GM18951 (cell line): ENCODE results near the gene NGRN.
"Not testable (repeated sequence)": the region's sequence is repeated elsewhere in the genome, so short reads cannot be mapped to it uniquely, and the experiment has no call there.

Experiments used
- POLR2A ChIP-seq: IDR thresholded peaks from 4 replicates; pipeline ENCODE4 v1.6.1; 2011; ENCODE audit warnings: mild to moderate bottlenecking; ENCODE audit not compliant: insufficient read length, insufficient read depth; ENCODE audit errors: extremely low read depth
- in situ Hi-C: fragments of 300-500 bp; cut with MboI; formaldehyde crosslinking; loops from one replicate; pipeline ENCODE4 v1.12.0; 2022; ENCODE audit warnings: low sequenced_read_pairs, mixed read lengths, inconsistent platforms; ENCODE audit not compliant: unreplicated experiment

The NGRN gene

GRCh38 chr15:90286678-90287077, 21.2 kb downstream of the NGRN start:
- in situ Hi-C loops, result loop anchor here (10.0 kb wide), 1 partner anchor 122 kb away; no protein-coding TSS in a partner anchor

GRCh38 chr15:90287101-90287500, 21.6 kb downstream of the NGRN start:
- in situ Hi-C loops, result loop anchor here (10.0 kb wide), 1 partner anchor 122 kb away; no protein-coding TSS in a partner anchor
- TF ChIP-seq POLR2A, result no peak

More at GRCh38 chr15:90286678-90287077, 21.2 kb downstream of the NGRN start:
- TF ChIP-seq POLR2A, result no peak

GRCh38 chr15:90287946-90288345, 22.5 kb downstream of the NGRN start:
- TF ChIP-seq POLR2A, result no peak
- in situ Hi-C loops, result loop anchor here (10.0 kb wide), 1 partner anchor 123 kb away; no protein-coding TSS in a partner anchor

GRCh38 chr15:90291679-90292356, 26.3 kb downstream of the NGRN start:
- in situ Hi-C loops, result no loop called here
- no peak for TF ChIP-seq POLR2A

GRCh38 chr15:90293040-90293810, 27.8 kb downstream of the NGRN start:
- in situ Hi-C loops, result not testable (repeated sequence)

GRCh38 chr15:90294159-90294558, 28.7 kb downstream of the NGRN start:
- TF ChIP-seq POLR2A, result no peak
- in situ Hi-C loops, result no loop called here

- in situ Hi-C loops, result no loop called here
Measured at GRCh38 chr15:90294601-90295269, 29.3 kb downstream of the NGRN start.

GRCh38 chr15:90295270-90295648, 29.8 kb downstream of the NGRN start:
- in situ Hi-C loops, result no loop called here
- no peak for TF ChIP-seq POLR2A

More at GRCh38 chr15:90294601-90295269, 29.3 kb downstream of the NGRN start:
- no peak for TF ChIP-seq POLR2A

GRCh38 chr15:90296316-90296884, 30.9 kb downstream of the NGRN start:
- in situ Hi-C loops, result not testable (repeated sequence)

- no peak for TF ChIP-seq POLR2A
- in situ Hi-C loops, result no loop called here
Measured at GRCh38 chr15:90297021-90297420, 31.5 kb downstream of the NGRN start.

- TF ChIP-seq POLR2A, result no peak
- in situ Hi-C loops, result no loop called here
Measured at GRCh38 chr15:90300541-90300940, 35.1 kb downstream of the NGRN start.

- in situ Hi-C loops, result no loop called here
Measured at GRCh38 chr15:90300988-90301706, 35.7 kb downstream of the NGRN start.

More at GRCh38 chr15:90300988-90301706, 35.7 kb downstream of the NGRN start:
- TF ChIP-seq POLR2A, result no peak
